HCT116 (cell line): ENCODE results near the gene PARP12. TPM values are rescaled to one million over a fixed set of nuclear protein-coding genes. Genes with fewer than 3 reads are reported as not detected.

Experiments used
- ATAC-seq: fragments of 200-7000 bp; cut with Tn5 transposase; 2 replicates; pipeline ENCODE4 v1.9.1; 2020; ENCODE audit warnings: mild to moderate bottlenecking, moderate library complexity
- BruUV-seq: library from RNA; stranded (reverse); fragments of 400-500 nt; replicated peaks from 2 replicates; lab custom pipeline; 2021; lab: Mats Ljungman, UMichigan
- CTCF ChIA-PET: fragments of 300-600 bp; sonication (Branson Sonifier 250); formaldehyde crosslinking; loops from one replicate; lab custom pipeline; 2021; ENCODE audit warnings: antibody characterized with exemption; lab: Charles Lee
- POLR2A ChIA-PET: fragments of 300-600, 350-600 bp; sonication (Branson Sonifier 250); formaldehyde crosslinking; loops from one replicate; lab custom pipeline; 2021; ENCODE audit warnings: antibody characterized with exemption; lab: Charles Lee
- RAD21 ChIA-PET, 2 experiments: fragments of 300-600 bp; sonication (Branson Sonifier 250); formaldehyde crosslinking; loops; one replicate each; lab custom pipeline; 2023; ENCODE audit warnings: low total read pairs in 2 of 2; ENCODE audit not compliant: uncharacterized antibody in 2 of 2, unreplicated experiment in 2 of 2, low non-redundant PET in 1 of 2; lab: Charles Lee
- DNase-seq: peaks from one replicate; pipeline ENCODE4 v3.0.0-alpha.2; 2010; ENCODE audit warnings: low read depth, low spot score
- H2AFZ ChIP-seq: fragments of 200-600 bp; shearing (Covaris generic), sonication (generic); 2 replicates; pipeline ENCODE4 v1.6.1; 2017; ENCODE audit warnings: low read depth, mixed run types, mixed read lengths, antibody characterized with exemption, low read length; ENCODE audit not compliant: poor library complexity, severe bottlenecking
- H3K27ac ChIP-seq: 2 replicates; pipeline ENCODE4 v1.5.1; 2012; ENCODE audit warnings: low read depth, low read length
- H3K27me3 ChIP-seq: fragments of 200-600 bp; sonication (generic); 2 replicates; pipeline ENCODE4 v1.6.1; 2016; ENCODE audit warnings: mixed run types, low read length, mixed read lengths; ENCODE audit not compliant: insufficient read depth
- H3K36me3 ChIP-seq, 2 experiments: fragments of 200-500 bp in 1 of 2; fragments of 200-600 bp in 1 of 2; sonication (Bioruptor generic) in 1 of 2; sonication (generic) in 1 of 2; 2 replicates each; pipeline versions ENCODE4 v1.5.1 to v1.6.1; 2014 to 2016; ENCODE audit warnings: low read length in 2 of 2, inconsistent platforms in 1 of 2, mixed read lengths in 1 of 2, mixed run types in 1 of 2; ENCODE audit not compliant: insufficient read depth in 2 of 2, control insufficient read depth in 1 of 2
- H3K4me1 ChIP-seq, 2 experiments: fragments of 200-600 bp in 1 of 2; sonication (generic) in 1 of 2; 2 replicates each; pipeline versions ENCODE4 v1.5.1 to v1.6.1; 2012 to 2017; ENCODE audit warnings: low read length in 2 of 2, inconsistent platforms in 1 of 2, mild to moderate bottlenecking in 1 of 2, mixed read lengths in 1 of 2, mixed run types in 1 of 2, moderate library complexity in 1 of 2; ENCODE audit not compliant: insufficient read depth in 2 of 2, control insufficient read depth in 1 of 2
- H3K4me2 ChIP-seq: fragments of 200-600 bp; sonication (generic); 2 replicates; pipeline ENCODE4 v1.6.1; 2017; ENCODE audit warnings: mixed run types, low read length, mixed read lengths
- H3K4me3 ChIP-seq, 2 experiments: fragments of 200-600 bp in 1 of 2; sonication (generic) in 1 of 2; replicated peaks in 1 of 2; 2 replicates each; pipeline ENCODE4 v1.5.1; 2011 to 2016; ENCODE audit warnings: low read length in 2 of 2, control low read depth in 1 of 2, low read depth in 1 of 2, mild to moderate bottlenecking in 1 of 2, mixed read lengths in 1 of 2, mixed run types in 1 of 2
- H3K79me2 ChIP-seq: fragments of 200-600 bp; sonication (generic); 2 replicates; pipeline ENCODE4 v1.6.1; 2017; ENCODE audit warnings: mild to moderate bottlenecking, mixed run types, low read length, moderate library complexity, mixed read lengths; ENCODE audit not compliant: insufficient read depth
- H3K9ac ChIP-seq: fragments of 200-600 bp; sonication (generic); 2 replicates; pipeline ENCODE4 v1.6.1; 2016; ENCODE audit warnings: low read length, mixed read lengths
- H3K9me2 ChIP-seq: fragments of 200-600 bp; sonication (generic), shearing (Covaris generic); 2 replicates; pipeline ENCODE4 v1.6.1; 2017; ENCODE audit warnings: mixed run types, mild to moderate bottlenecking, moderate library complexity; ENCODE audit not compliant: insufficient read depth
- H3K9me3 ChIP-seq, 2 experiments: fragments of 200-500 bp in 1 of 2; fragments of 200-600 bp in 1 of 2; sonication (Bioruptor generic) in 1 of 2; sonication (generic) in 1 of 2; 2 replicates each; pipeline ENCODE4 v1.6.1; 2014 to 2017; ENCODE audit warnings: low read length in 2 of 2, mixed read lengths in 2 of 2, inconsistent platforms in 1 of 2, low read depth in 1 of 2, mild to moderate bottlenecking in 1 of 2, mixed run types in 1 of 2, moderate library complexity in 1 of 2; ENCODE audit not compliant: control insufficient read depth in 1 of 2, insufficient read depth in 1 of 2
- H4K20me1 ChIP-seq: fragments of 200-600 bp; sonication (generic), shearing (Covaris generic); 2 replicates; pipeline ENCODE4 v1.6.1; 2017; ENCODE audit warnings: mixed run types, mild to moderate bottlenecking, moderate library complexity; ENCODE audit not compliant: insufficient read depth
- ATF3 ChIP-seq: IDR thresholded peaks from 2 replicates; pipeline ENCODE4 v1.6.1; 2012
- CEBPB ChIP-seq: IDR thresholded peaks from 2 replicates; pipeline ENCODE4 v1.6.1; 2012; ENCODE audit warnings: low read depth
- EGR1 ChIP-seq: IDR thresholded peaks from 2 replicates; pipeline ENCODE4 v1.6.1; 2012; ENCODE audit warnings: low read depth
- EZH2phosphoT487 ChIP-seq: fragments of 200-600 bp; IDR thresholded peaks from 2 replicates; pipeline ENCODE4 v1.6.1; 2018; ENCODE audit warnings: antibody characterized with exemption, borderline replicate concordance
- JUND ChIP-seq: IDR thresholded peaks from 2 replicates; pipeline ENCODE4 v1.6.1; 2012
- MAX ChIP-seq: IDR thresholded peaks from 2 replicates; pipeline ENCODE4 v1.6.1; 2012
- POLR2A ChIP-seq: IDR thresholded peaks from 2 replicates; pipeline ENCODE4 v1.7.0; 2011; ENCODE audit warnings: borderline replicate concordance; ENCODE audit not compliant: insufficient read depth, insufficient read length; ENCODE audit errors: extremely low read depth
- POLR2AphosphoS5 ChIP-seq: IDR thresholded peaks from 2 replicates; pipeline ENCODE4 v1.6.1; 2011; ENCODE audit warnings: mild to moderate bottlenecking, low read depth, low read length, moderate library complexity
- RAD21 ChIP-seq: IDR thresholded peaks from 2 replicates; pipeline ENCODE4 v1.6.1; 2012; ENCODE audit warnings: low read depth, mild to moderate bottlenecking
- SIN3A ChIP-seq: IDR thresholded peaks from 2 replicates; pipeline ENCODE4 v1.6.1; 2012; ENCODE audit warnings: low read depth
- TCF7L2 ChIP-seq: IDR thresholded peaks from 2 replicates; pipeline ENCODE4 v1.7.0; 2011; ENCODE audit warnings: borderline replicate concordance, inconsistent platforms; ENCODE audit not compliant: insufficient read depth, insufficient read length; ENCODE audit errors: extremely low read depth
- ZBTB33 ChIP-seq: IDR thresholded peaks from 2 replicates; pipeline ENCODE4 v1.6.1; 2011; ENCODE audit warnings: mild to moderate bottlenecking, low read length, moderate library complexity; ENCODE audit not compliant: insufficient replicate concordance; ENCODE audit errors: extremely low read depth
- ZFX ChIP-seq: fragments of 450-650 bp; IDR thresholded peaks from 2 replicates; pipeline ENCODE4 v1.6.1; 2017
- ZNF274 ChIP-seq: fragments of 200-500 bp; sonication (Bioruptor generic); IDR thresholded peaks from 2 replicates; pipeline ENCODE4 v1.6.1; 2014; ENCODE audit warnings: mild to moderate bottlenecking, low read depth, low read length, inconsistent platforms
- intact Hi-C: fragments of 100-400 bp; cut with micrococcal nuclease; formaldehyde crosslinking; loops from 2 replicates; pipeline ENCODE4 v1.10.0; 2022
- total RNA-seq: library from RNA; stranded (reverse); gene quantifications from one replicate; pipeline ENCODE4 v1.2.1, GENCODE V29; 2021; ENCODE audit not compliant: unreplicated experiment
- TF ChIP-seq, protein P1 (sequence below): IDR thresholded peaks from 2 replicates; pipeline ENCODE4 v1.6.1; 2012; ENCODE audit warnings: low read depth

The PARP12 gene
- total RNA-seq, 1 experiment from 2014 or later, result 17.7 TPM

- ATAC-seq (no peak), DNase-seq (no peak)
- no peak overlapping the region for H3K4me2 ChIP-seq
- H4K20me1 ChIP-seq, result no peaks in the 10 kb centered on the region
- ChIA-PET RAD21 (no interaction called here), CTCF (no interaction called here), POLR2A (no interaction called here)
- BruUV-seq, result no TSS peak
- no peak overlapping the region for H3K4me3 ChIP-seq
- H3K27me3 ChIP-seq, result no peaks in the 10 kb centered on the region
- no peaks in the 10 kb centered on the region for H3K9me2 ChIP-seq
- intact Hi-C loops, result no loop called here
- H3K9ac ChIP-seq, result no peak overlapping the region
- TF ChIP-seq ZNF274, result no peak
- no peak overlapping the region for H3K27ac ChIP-seq
- H3K9me3 ChIP-seq, result no peaks in the 10 kb centered on the region
- peaks cover 0 to 18% of the 10 kb centered on the region in 2 experiments; a peak in 1 of 4 replicates for H3K4me1 ChIP-seq
- no peak overlapping the region for H2AFZ ChIP-seq
- no peaks in the 10 kb centered on the region for H3K79me2 ChIP-seq
- H3K36me3 ChIP-seq, result no peaks in the 10 kb centered on the region
Measured at GRCh38 chr7:139990142-139990535, 72.6 kb downstream of the PARP12 start.

DNA sequence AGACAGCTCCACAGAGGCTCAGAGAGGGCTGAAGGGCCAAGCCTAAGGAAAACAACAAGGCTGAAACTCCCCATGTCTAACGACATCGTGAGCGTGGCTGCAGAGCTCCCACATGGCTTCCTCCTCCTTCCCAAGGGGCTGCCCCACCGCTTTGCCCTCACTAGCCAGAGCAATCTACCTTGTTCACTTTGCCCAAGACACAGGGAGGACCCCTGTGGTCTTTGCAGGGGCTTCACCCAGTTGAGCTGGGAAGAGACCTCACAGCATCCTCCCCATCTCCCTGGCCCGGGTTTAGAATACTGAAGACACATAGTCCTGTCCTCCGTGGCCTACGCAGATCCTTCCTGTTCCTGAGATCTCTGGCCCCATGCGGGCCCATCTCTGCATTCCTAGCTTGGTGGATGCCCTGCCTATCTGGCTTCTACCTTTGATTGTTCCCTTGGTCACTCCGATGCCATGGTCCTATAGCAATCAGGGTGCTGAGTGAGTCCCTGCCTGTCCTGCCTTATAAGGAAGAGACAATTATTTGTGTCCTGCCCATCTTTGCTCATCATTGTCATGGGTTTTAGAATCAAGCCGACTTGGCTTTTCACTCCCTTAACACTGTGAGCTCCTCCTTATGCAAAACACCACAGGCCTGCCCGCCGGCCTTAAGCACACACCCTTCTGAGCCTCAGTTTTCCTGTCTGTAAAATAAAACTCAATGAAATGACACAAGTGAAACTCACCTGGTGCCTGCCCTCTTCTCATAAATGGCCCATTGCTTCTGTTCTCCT, 73.2 kb downstream of the PARP12 start:
- ChIA-PET RAD21 (no interaction called here), POLR2A (no interaction called here), CTCF (interaction anchor here (0.8 kb wide), 1 partner anchor 490 kb away, joined by 3 read pairs; no protein-coding TSS in a partner anchor)
- Histone ChIP-seq H3K36me3 (no peaks in the 10 kb centered on the region), H2AFZ (no peak overlapping the region), H4K20me1 (no peaks in the 10 kb centered on the region), H3K27ac (no peak overlapping the region), H3K9me3 (no peaks in the 10 kb centered on the region), H3K27me3 (no peaks in the 10 kb centered on the region), H3K9me2 (no peaks in the 10 kb centered on the region), H3K4me3 (no peak overlapping the region), H3K4me2 (no peak overlapping the region), H3K79me2 (no peaks in the 10 kb centered on the region), H3K4me1 (peaks cover 0 to 18% of the 10 kb centered on the region in 2 experiments; a peak in 1 of 4 replicates), H3K9ac (no peak overlapping the region)
- DNase-seq, result no peak
- ATAC-seq, result no peak
- intact Hi-C loops, result no loop called here
- BruUV-seq, result no TSS peak
- TF ChIP-seq MAX (no peak), ZFX (no peak), EGR1 (no peak), CEBPB (no peak), SIN3A (no peak), JUND (no peak), ATF3 (no peak), RAD21 (no peak), EZH2phosphoT487 (no peak), TCF7L2 (no peak), POLR2AphosphoS5 (no peak), ZBTB33 (no peak), POLR2A (no peak)
- TF ChIP-seq, protein P1, sequence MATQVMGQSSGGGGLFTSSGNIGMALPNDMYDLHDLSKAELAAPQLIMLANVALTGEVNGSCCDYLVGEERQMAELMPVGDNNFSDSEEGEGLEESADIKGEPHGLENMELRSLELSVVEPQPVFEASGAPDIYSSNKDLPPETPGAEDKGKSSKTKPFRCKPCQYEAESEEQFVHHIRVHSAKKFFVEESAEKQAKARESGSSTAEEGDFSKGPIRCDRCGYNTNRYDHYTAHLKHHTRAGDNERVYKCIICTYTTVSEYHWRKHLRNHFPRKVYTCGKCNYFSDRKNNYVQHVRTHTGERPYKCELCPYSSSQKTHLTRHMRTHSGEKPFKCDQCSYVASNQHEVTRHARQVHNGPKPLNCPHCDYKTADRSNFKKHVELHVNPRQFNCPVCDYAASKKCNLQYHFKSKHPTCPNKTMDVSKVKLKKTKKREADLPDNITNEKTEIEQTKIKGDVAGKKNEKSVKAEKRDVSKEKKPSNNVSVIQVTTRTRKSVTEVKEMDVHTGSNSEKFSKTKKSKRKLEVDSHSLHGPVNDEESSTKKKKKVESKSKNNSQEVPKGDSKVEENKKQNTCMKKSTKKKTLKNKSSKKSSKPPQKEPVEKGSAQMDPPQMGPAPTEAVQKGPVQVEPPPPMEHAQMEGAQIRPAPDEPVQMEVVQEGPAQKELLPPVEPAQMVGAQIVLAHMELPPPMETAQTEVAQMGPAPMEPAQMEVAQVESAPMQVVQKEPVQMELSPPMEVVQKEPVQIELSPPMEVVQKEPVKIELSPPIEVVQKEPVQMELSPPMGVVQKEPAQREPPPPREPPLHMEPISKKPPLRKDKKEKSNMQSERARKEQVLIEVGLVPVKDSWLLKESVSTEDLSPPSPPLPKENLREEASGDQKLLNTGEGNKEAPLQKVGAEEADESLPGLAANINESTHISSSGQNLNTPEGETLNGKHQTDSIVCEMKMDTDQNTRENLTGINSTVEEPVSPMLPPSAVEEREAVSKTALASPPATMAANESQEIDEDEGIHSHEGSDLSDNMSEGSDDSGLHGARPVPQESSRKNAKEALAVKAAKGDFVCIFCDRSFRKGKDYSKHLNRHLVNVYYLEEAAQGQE, result no peak
